HEK293 (cell line): ENCODE results near the gene PARP11.

Source experiments
- CTCF ChIA-PET: fragments of 350-600 bp; formaldehyde crosslinking; extraction: SDS; loops from one replicate; lab custom pipeline; 2021; ENCODE audit warnings: antibody characterized with exemption; lab: Yijun Ruan, JAX
- POLR2A ChIA-PET: fragments of 300-600 bp; formaldehyde crosslinking; extraction: SDS; loops from one replicate; lab custom pipeline; 2020; ENCODE audit warnings: antibody characterized with exemption, inconsistent platforms; lab: Yijun Ruan, JAX
- H3K27ac ChIP-seq: fragments of 200-500 bp; sonication (Bioruptor generic); 2 replicates; pipeline ENCODE4 v1.5.1; 2014; ENCODE audit warnings: low read depth, low read length, control low read depth, inconsistent platforms; ENCODE audit errors: extremely low read depth
- H3K36me3 ChIP-seq, 2 experiments: fragments of 200-500 bp in 1 of 2; sonication (Bioruptor generic) in 1 of 2; 1 replicate in 1 of 2; 2 replicates in 1 of 2; pipeline ENCODE4 v1.5.1; 2014 to 2017; ENCODE audit warnings: inconsistent platforms in 2 of 2, low read length in 2 of 2; ENCODE audit not compliant: control insufficient read depth in 2 of 2, insufficient read depth in 1 of 2
- H3K4me1 ChIP-seq: fragments of 200-500 bp; sonication (Bioruptor generic); 2 replicates; pipeline ENCODE4 v1.5.1; 2014; ENCODE audit warnings: mild to moderate bottlenecking, low read length, inconsistent platforms; ENCODE audit not compliant: control insufficient read depth, insufficient read depth
- H3K4me3 ChIP-seq: 2 replicates; pipeline ENCODE4 v1.5.1; 2011; ENCODE audit warnings: low read depth, mild to moderate bottlenecking, control low read depth, low read length, moderate library complexity
- H3K9me3 ChIP-seq: fragments of 200-500 bp; sonication (Bioruptor generic); 2 replicates; pipeline ENCODE4 v1.5.1; 2014; ENCODE audit warnings: low read depth, low read length, inconsistent platforms; ENCODE audit not compliant: control insufficient read depth, insufficient read depth
- BCL11B ChIP-seq: fragments of 450-650 bp; formaldehyde crosslinking; IDR thresholded peaks from 2 replicates; pipeline ENCODE4 v1.5.1; 2016; ENCODE audit warnings: low read depth, missing biosample characterization, missing genetic modification characterization
- FEZF1 ChIP-seq: fragments of 450-650 bp; formaldehyde crosslinking; IDR thresholded peaks from 2 replicates; pipeline ENCODE4 v1.5.1; 2016; ENCODE audit warnings: missing biosample characterization, missing genetic modification characterization
- GLI2 ChIP-seq: fragments of 450-650 bp; formaldehyde crosslinking; IDR thresholded peaks from 2 replicates; pipeline ENCODE4; 2017; ENCODE audit warnings: missing biosample characterization, missing genetic modification characterization, low read depth, borderline replicate concordance
- GLIS2 ChIP-seq: fragments of 450-650 bp; formaldehyde crosslinking; IDR thresholded peaks from 2 replicates; pipeline ENCODE4 v1.5.1; 2016; ENCODE audit warnings: missing biosample characterization, missing genetic modification characterization
- HOXD13 ChIP-seq: sonication (generic); formaldehyde crosslinking; IDR thresholded peaks from 2 replicates; pipeline ENCODE4 v1.8.0; 2022; ENCODE audit warnings: missing genetic modification reagents, borderline replicate concordance
- KLF9 ChIP-seq: fragments of 450-650 bp; formaldehyde crosslinking; IDR thresholded peaks from 2 replicates; pipeline ENCODE4 v1.5.1; 2016; ENCODE audit warnings: missing biosample characterization, missing genetic modification characterization, low read depth
- MEIS1 ChIP-seq: sonication (generic); formaldehyde crosslinking; IDR thresholded peaks from 2 replicates; pipeline ENCODE4 v1.8.1; 2022; ENCODE audit warnings: missing genetic modification reagents, mild to moderate bottlenecking, borderline replicate concordance
- MYNN ChIP-seq: fragments of 450-650 bp; formaldehyde crosslinking; IDR thresholded peaks from 2 replicates; pipeline ENCODE4 v1.5.1; 2016; ENCODE audit warnings: missing biosample characterization, missing genetic modification characterization, borderline replicate concordance
- PRDM1 ChIP-seq: fragments of 450-650 bp; formaldehyde crosslinking; IDR thresholded peaks from 2 replicates; pipeline ENCODE4; 2016; ENCODE audit warnings: missing biosample characterization, missing genetic modification characterization
- ZNF202 ChIP-seq: fragments of 450-650 bp; formaldehyde crosslinking; IDR thresholded peaks from 2 replicates; pipeline ENCODE4 v1.5.1; 2016; ENCODE audit warnings: missing biosample characterization, missing genetic modification characterization, borderline replicate concordance
- ZNF24 ChIP-seq: fragments of 450-650 bp; formaldehyde crosslinking; IDR thresholded peaks from 2 replicates; pipeline ENCODE4 v1.5.1; 2016; ENCODE audit warnings: missing biosample characterization, missing genetic modification characterization
- ZNF398 ChIP-seq: fragments of 450-650 bp; formaldehyde crosslinking; IDR thresholded peaks from 2 replicates; pipeline ENCODE4 v1.5.1; 2017; ENCODE audit warnings: missing biosample characterization, missing genetic modification characterization
- ZNF521 ChIP-seq: fragments of 450-650 bp; formaldehyde crosslinking; IDR thresholded peaks from 2 replicates; pipeline ENCODE4 v1.5.1; 2017; ENCODE audit warnings: missing biosample characterization, mild to moderate bottlenecking, missing genetic modification characterization
- ZNF596 ChIP-seq: fragments of 450-650 bp; IDR thresholded peaks from 2 replicates; pipeline ENCODE4 v1.5.0; 2018; ENCODE audit warnings: missing biosample characterization, mild to moderate bottlenecking, missing genetic modification characterization, moderate library complexity
- ZNF654 ChIP-seq: fragments of 450-650 bp; formaldehyde crosslinking; IDR thresholded peaks from 2 replicates; pipeline ENCODE4 v1.5.1; 2016; ENCODE audit warnings: low read depth, missing biosample characterization, missing genetic modification characterization
- ZNF677 ChIP-seq: fragments of 450-650 bp; IDR thresholded peaks from 2 replicates; pipeline ENCODE4 v1.5.0; 2018; ENCODE audit warnings: missing biosample characterization, mild to moderate bottlenecking, missing genetic modification characterization, moderate library complexity
- ZNF701 ChIP-seq: fragments of 450-650 bp; formaldehyde crosslinking; IDR thresholded peaks from 2 replicates; pipeline ENCODE4 v1.5.1; 2016; ENCODE audit warnings: missing biosample characterization, missing genetic modification characterization
- ZNF707 ChIP-seq: fragments of 450-650 bp; formaldehyde crosslinking; IDR thresholded peaks from 2 replicates; pipeline ENCODE4 v1.5.1; 2016; ENCODE audit warnings: missing biosample characterization, missing genetic modification characterization
- ZNF768 ChIP-seq: fragments of 450-650 bp; formaldehyde crosslinking; IDR thresholded peaks from 2 replicates; pipeline ENCODE4 v1.5.1; 2018; ENCODE audit warnings: missing biosample characterization, mild to moderate bottlenecking, missing genetic modification characterization
- ZSCAN18 ChIP-seq: fragments of 450-650 bp; formaldehyde crosslinking; IDR thresholded peaks from 2 replicates; pipeline ENCODE4 v1.5.1; 2016; ENCODE audit warnings: missing biosample characterization, missing genetic modification characterization
- ZSCAN5A ChIP-seq: fragments of 450-650 bp; formaldehyde crosslinking; IDR thresholded peaks from 2 replicates; pipeline ENCODE4 v1.5.1; 2016; ENCODE audit warnings: missing biosample characterization, missing genetic modification characterization
- TF ChIP-seq, protein P1 (sequence below): sonication (generic); formaldehyde crosslinking; IDR thresholded peaks from 2 replicates; pipeline ENCODE4 v1.8.1; 2022; ENCODE audit warnings: mild to moderate bottlenecking, moderate library complexity, missing genetic modification reagents
- TF ChIP-seq, protein P2 (sequence below): fragments of 450-650 bp; formaldehyde crosslinking; IDR thresholded peaks from 2 replicates; pipeline ENCODE4 v1.5.1; 2016; ENCODE audit warnings: missing biosample characterization, missing genetic modification characterization

The PARP11 gene

GRCh38 chr12:3892631-3893030 lies 19.4 kb upstream of the PARP11 start:
- ChIA-PET CTCF (interaction anchor here (0.8 kb wide), 1 partner anchor 8 kb away, joined by 3 read pairs; no protein-coding TSS in a partner anchor), POLR2A (no interaction called here)
- H3K4me1 ChIP-seq: no peaks in the 10 kb centered on the region
- no peaks in the 10 kb centered on the region for H3K36me3 ChIP-seq
- H3K27ac ChIP-seq: no peak overlapping the region
- no peaks in the 10 kb centered on the region for H3K9me3 ChIP-seq
- TF ChIP-seq ZNF768 (tag by site-specific recombination): no peak
- TF ChIP-seq ZSCAN18 (tag by site-specific recombination): no peak
- no peak for TF ChIP-seq ZNF24 (tag by site-specific recombination)
- no peak for TF ChIP-seq ZNF398
- TF ChIP-seq ZNF521 (tag by site-specific recombination): no peak
- TF ChIP-seq ZNF701 (tag by site-specific recombination): no peak
- no peak for TF ChIP-seq BCL11B (tag by site-specific recombination)
- TF ChIP-seq ZNF596 (tag by site-specific recombination): peak; percentile 89
- no peak for TF ChIP-seq ZNF707
- TF ChIP-seq HOXD13 (CRISPR knock-in tag): no peak
- TF ChIP-seq, protein P1, sequence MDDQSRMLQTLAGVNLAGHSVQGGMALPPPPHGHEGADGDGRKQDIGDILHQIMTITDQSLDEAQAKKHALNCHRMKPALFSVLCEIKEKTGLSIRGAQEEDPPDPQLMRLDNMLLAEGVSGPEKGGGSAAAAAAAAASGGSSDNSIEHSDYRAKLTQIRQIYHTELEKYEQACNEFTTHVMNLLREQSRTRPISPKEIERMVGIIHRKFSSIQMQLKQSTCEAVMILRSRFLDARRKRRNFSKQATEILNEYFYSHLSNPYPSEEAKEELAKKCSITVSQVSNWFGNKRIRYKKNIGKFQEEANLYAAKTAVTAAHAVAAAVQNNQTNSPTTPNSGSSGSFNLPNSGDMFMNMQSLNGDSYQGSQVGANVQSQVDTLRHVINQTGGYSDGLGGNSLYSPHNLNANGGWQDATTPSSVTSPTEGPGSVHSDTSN (CRISPR knock-in tag): no peak
- TF ChIP-seq PRDM1 (tag by site-specific recombination): peak; percentile 31; the same call in 1 of the 2 replicates
- H3K4me3 ChIP-seq: no peak overlapping the region

DNA sequence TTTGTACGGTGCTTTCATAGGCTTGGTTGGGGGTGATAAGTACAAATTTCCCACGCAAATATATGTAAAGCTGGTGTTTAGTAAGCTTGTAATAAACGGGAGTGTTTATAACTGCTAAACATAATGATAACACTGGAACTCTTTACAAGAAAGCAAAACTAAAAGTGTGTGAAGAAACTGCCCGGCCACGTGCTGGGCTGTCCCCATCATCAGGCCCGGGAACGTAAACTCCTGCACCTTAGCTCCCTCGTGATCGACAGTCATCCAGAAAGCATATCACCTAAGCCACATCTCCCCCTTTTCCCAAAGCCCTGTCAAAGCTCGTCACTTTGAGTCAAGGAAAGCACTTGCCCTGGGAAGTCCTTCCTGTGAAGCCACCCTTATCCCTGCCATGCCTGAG lies 18.0 kb upstream of the PARP11 start:
- no peaks in the 10 kb centered on the region for H3K36me3 ChIP-seq
- no peaks in the 10 kb centered on the region for H3K4me1 ChIP-seq
- no peak overlapping the region for H3K4me3 ChIP-seq
- no peak overlapping the region for H3K27ac ChIP-seq
- ChIA-PET POLR2A (no interaction called here), CTCF (interaction anchor here (0.7 to 1.7 kb wide), 3 partner anchors 8 to 386 kb away, joined by 3 to 6 read pairs (median 4); no protein-coding TSS in a partner anchor)
- no peaks in the 10 kb centered on the region for H3K9me3 ChIP-seq
- TF ChIP-seq ZNF654 (no peak), GLIS2 (no peak), GLI2 (tag by site-specific recombination) (no peak), MEIS1 (no peak), KLF9 (tag by site-specific recombination) (no peak), ZNF677 (tag by site-specific recombination) (no peak), FEZF1 (no peak), ZSCAN5A (no peak), ZNF202 (no peak), MYNN (tag by site-specific recombination) (no peak)
- TF ChIP-seq, protein P2, sequence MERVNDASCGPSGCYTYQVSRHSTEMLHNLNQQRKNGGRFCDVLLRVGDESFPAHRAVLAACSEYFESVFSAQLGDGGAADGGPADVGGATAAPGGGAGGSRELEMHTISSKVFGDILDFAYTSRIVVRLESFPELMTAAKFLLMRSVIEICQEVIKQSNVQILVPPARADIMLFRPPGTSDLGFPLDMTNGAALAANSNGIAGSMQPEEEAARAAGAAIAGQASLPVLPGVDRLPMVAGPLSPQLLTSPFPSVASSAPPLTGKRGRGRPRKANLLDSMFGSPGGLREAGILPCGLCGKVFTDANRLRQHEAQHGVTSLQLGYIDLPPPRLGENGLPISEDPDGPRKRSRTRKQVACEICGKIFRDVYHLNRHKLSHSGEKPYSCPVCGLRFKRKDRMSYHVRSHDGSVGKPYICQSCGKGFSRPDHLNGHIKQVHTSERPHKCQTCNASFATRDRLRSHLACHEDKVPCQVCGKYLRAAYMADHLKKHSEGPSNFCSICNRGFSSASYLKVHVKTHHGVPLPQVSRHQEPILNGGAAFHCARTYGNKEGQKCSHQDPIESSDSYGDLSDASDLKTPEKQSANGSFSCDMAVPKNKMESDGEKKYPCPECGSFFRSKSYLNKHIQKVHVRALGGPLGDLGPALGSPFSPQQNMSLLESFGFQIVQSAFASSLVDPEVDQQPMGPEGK: no peak
